Fibroblast of lung (primary cell): ENCODE measurements around the gene SLC13A5.

Experiments used
- CTCF ChIP-seq, 2 donors: IDR thresholded peaks in 1 of 2; conservative IDR thresholded peaks in 1 of 2; 1 replicate in 1 of 2; 2 replicates in 1 of 2; pipeline ENCODE4 v1.5.1; 2011 to 2012; ENCODE audit warnings: low read length in 2 of 2, control low read depth in 1 of 2, inconsistent platforms in 1 of 2, low read depth in 1 of 2, mild to moderate bottlenecking in 1 of 2
- EZH2 ChIP-seq: IDR thresholded peaks from 2 replicates; pipeline ENCODE4 v1.5.1; 2012; ENCODE audit warnings: low read length, control low read depth, mild to moderate bottlenecking; ENCODE audit errors: missing control alignments

- no peak for TF ChIP-seq EZH2
- no peak for TF ChIP-seq CTCF (conservative IDR thresholded peaks at IDR 0.05 in 1 of 2, IDR thresholded peaks at IDR 0.05 in 1 of 2; ENCODE audit: low read depth in 1 of 2, low read length in 2 of 2)
Observed at GRCh38 chr17:6700948-6701307, 12.2 kb downstream of the SLC13A5 start.
